ENCODE results near the gene PRTG.
A peak's percentile ranks its signal among the peaks of the same experiment; 100 is the strongest.

The PRTG gene

DNA sequence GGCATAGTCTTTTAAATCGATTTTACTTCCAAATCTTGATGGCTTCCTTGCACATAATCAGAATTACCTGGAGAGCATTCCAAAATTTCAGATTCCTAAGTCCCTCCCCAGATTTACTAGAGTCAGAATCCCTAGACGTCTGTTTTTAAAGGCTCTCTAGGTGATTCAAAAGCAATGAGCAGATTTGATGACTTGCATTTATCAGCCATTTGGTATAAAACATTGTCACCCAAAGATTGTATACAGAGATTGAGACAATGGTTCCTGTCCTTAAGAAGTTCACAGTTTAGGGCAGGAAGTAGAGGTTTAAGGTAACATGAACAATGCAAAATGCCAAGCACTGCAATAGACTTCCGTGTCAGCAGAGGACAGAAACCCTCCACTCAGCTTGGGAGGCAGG lies 152.2 kb downstream of the PRTG start:
- peaks cover 11% of the 10 kb centered on the region for H3K9me3 Mint-ChIP-seq
- H3K4me1 Mint-ChIP-seq = peaks cover 9% of the 10 kb centered on the region
- no peak overlapping the region for H3K4me3 Mint-ChIP-seq
- no peaks in the 10 kb centered on the region for H3K27me3 Mint-ChIP-seq (ENCODE audit: low read depth, poor library complexity)
- no peak overlapping the region for H3K27ac Mint-ChIP-seq
- H3K36me3 Mint-ChIP-seq (ENCODE audit: low read depth) = peaks cover 6% of the 10 kb centered on the region
- TF ChIP-seq, protein P1, sequence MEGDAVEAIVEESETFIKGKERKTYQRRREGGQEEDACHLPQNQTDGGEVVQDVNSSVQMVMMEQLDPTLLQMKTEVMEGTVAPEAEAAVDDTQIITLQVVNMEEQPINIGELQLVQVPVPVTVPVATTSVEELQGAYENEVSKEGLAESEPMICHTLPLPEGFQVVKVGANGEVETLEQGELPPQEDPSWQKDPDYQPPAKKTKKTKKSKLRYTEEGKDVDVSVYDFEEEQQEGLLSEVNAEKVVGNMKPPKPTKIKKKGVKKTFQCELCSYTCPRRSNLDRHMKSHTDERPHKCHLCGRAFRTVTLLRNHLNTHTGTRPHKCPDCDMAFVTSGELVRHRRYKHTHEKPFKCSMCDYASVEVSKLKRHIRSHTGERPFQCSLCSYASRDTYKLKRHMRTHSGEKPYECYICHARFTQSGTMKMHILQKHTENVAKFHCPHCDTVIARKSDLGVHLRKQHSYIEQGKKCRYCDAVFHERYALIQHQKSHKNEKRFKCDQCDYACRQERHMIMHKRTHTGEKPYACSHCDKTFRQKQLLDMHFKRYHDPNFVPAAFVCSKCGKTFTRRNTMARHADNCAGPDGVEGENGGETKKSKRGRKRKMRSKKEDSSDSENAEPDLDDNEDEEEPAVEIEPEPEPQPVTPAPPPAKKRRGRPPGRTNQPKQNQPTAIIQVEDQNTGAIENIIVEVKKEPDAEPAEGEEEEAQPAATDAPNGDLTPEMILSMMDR (IDR thresholded peaks at IDR 0.05) = no peak
- no peak for DNase-seq

DNA sequence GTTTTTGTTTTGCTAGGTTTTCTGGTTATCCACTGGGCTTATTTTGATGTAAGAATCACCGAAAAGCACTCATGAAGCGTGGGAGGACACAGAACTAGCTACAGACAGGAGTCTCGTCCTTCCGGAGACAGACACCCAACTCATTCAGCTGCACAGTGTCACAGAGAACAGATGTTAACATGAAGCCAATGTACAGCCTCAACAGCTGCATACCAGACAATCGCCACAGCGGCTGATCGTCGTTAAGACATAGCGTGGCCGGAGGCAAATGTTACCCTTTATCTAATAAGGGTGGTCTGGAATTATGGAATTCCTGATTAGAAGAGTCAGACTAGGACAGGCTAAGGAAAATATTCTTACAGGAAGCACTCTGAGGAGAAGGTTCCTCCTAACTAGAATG lies 153.7 kb downstream of the PRTG start:
- Mint-ChIP-seq H3K27me3 (ENCODE audit: low read depth, poor library complexity) (no peaks in the 10 kb centered on the region), H3K4me3 (peak overlapping the region; percentile 85)
- no peak for DNase-seq

DNA sequence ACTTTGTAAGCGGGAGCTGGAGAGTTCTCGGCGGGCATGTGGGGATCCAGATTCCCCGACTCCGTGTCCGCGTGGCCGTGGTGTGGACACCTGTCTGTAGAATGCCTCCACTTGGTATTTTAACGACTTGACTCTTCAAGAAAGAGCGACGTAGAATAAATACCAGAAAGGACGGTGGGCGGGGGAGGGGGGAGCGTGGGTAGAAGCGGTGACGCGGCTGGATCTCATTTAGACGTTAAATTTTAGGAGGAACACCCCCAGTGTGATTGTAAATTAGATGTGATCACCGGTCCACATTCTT lies 154.2 kb downstream of the PRTG start:
- Mint-ChIP-seq H3K36me3 (ENCODE audit: low read depth) (peaks cover 14% of the 10 kb centered on the region), H3K27ac (peak overlapping the region; percentile 94), H3K9me3 (peaks cover 11% of the 10 kb centered on the region), H3K4me3 (peak overlapping the region; percentile 85), H3K4me1 (peaks cover 13% of the 10 kb centered on the region), H3K27me3 (ENCODE audit: low read depth, poor library complexity) (no peaks in the 10 kb centered on the region)
- DNase-seq = no peak
- TF ChIP-seq, protein P1 (IDR thresholded peaks at IDR 0.05) = no peak

More for the DNA sequence above, 153.7 kb downstream of the PRTG start:
- peaks cover 9% of the 10 kb centered on the region for H3K36me3 Mint-ChIP-seq (ENCODE audit: low read depth)
- peaks cover 17% of the 10 kb centered on the region for H3K4me1 Mint-ChIP-seq
- TF ChIP-seq, protein P1 (IDR thresholded peaks at IDR 0.05) = no peak
- peaks cover 11% of the 10 kb centered on the region for H3K9me3 Mint-ChIP-seq
- peak overlapping the region; percentile 94 for H3K27ac Mint-ChIP-seq

DNA sequence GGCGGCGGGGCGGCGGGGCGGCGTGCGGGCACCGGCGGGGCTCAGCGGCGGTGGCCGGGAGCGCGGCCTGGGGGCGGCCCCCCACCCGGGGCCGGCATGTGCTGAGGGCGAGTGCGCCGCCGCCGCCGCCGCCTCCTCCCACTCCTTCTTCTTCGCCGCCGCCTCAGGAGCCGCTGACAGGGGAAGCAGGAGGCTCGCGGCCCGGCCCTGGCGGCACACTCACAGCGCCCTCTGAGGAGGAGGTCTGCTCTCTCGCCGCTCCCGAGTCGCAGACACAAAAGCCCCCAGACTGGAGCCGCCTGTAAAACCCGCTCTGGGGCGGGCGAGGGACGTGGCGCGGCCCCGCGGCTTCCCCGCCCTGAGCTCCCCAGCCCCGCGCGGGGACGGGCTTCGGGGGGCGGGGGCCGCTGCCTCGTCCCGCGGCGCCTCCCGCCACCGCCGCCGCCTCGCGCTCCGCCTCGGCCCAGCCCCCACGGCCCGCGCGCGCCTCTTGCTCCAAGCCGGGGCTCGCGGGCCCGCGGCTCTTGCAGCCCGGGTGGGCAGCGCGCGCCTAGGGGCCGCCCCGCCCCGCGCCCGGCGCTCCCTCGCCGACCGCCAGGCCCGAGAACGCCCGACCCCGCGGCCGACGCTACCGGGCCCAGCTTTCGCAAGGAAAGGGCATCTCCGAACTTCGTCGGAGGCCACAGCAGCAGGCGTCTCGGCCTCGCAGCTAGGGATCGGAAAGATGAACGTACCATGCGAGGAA lies 154.7 kb downstream of the PRTG start, which contains the start of gene PYGO1:
PYGO1 (minus strand) TSS at position 276 of the 745 bp plus-strand sequence. CDS start 462 bp downstream, outside the sequence.
- peak; percentile 77 for DNase-seq
- peak within 1 kb of the TSS; percentile 94 for H3K27ac Mint-ChIP-seq
- peaks cover 19% of the 10 kb centered on the region for H3K36me3 Mint-ChIP-seq (ENCODE audit: low read depth)
- H3K4me3 Mint-ChIP-seq = peak within 1 kb of the TSS; percentile 85
- H3K27me3 Mint-ChIP-seq (ENCODE audit: low read depth, poor library complexity) = no peaks in the 10 kb centered on the region
- peaks cover 16% of the 10 kb centered on the region for H3K4me1 Mint-ChIP-seq
- TF ChIP-seq, protein P1 (IDR thresholded peaks at IDR 0.05) = no peak
- H3K9me3 Mint-ChIP-seq = peaks cover 11% of the 10 kb centered on the region

DNA sequence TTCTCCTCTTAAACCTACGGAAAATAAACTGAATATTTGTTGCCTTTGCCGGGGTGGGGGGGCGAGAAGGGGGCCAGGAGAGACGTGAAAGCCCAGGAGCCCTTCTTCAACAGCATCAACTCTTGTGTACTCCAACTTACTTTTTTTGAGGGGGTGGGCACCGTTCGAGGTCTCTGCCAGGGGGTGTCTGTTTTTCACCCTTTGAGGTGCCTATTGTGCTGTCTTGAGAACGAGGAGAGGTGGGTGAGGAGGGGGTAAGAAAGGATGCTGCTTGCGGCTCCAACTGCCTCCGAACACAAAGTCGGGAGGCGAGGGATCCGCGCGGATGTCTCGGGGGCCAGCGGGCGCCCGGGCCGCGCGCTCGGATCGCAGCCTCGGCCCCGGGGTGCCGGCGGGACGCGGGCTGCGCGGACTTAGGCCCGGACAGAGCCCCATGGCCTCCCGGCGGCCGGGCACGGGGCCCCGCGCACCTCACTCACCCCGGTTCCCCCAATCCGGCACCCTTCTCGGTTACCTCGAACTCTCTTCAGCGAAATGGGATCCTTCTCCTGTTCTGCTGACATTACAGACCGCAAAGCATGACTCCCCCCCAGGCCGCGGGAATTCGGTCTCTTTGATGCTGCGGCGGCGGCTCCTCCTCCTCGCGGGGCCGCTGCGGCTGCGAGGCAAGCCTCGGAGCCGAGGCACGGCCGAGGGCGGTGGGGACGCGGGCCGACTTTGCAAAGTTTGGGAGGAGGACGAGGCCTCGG lies 155.5 kb downstream of the PRTG start:
- peak; percentile 71 for DNase-seq
- H3K9me3 Mint-ChIP-seq = peaks cover 6% of the 10 kb centered on the region
- TF ChIP-seq, protein P1 (IDR thresholded peaks at IDR 0.05) = no peak
- no peaks in the 10 kb centered on the region for H3K27me3 Mint-ChIP-seq (ENCODE audit: low read depth, poor library complexity)
- peaks cover 27% of the 10 kb centered on the region for H3K36me3 Mint-ChIP-seq (ENCODE audit: low read depth)
- peak overlapping the region; percentile 78 for H3K27ac Mint-ChIP-seq
- no peak overlapping the region for H3K4me3 Mint-ChIP-seq
- peaks cover 24% of the 10 kb centered on the region for H3K4me1 Mint-ChIP-seq
